Gastrocnemius medialis (tissue), 4 donors: Measurements from ENCODE around the gene UGT1A10.

Experiments
- POLR2A ChIP-seq, 2 donors: fragments of 450-650 bp; IDR thresholded peaks; one replicate each; pipeline ENCODE4 v1.6.1; 2017; ENCODE audit warnings: antibody characterized with exemption in 2 of 2, mild to moderate bottlenecking in 2 of 2, moderate library complexity in 2 of 2
- TF ChIP-seq, protein P1 (sequence below), 5 experiments: fragments of 450-650 bp in 3 of 5; fragments of 200-600 bp in 2 of 5; sonication (generic) in 2 of 5; IDR thresholded peaks in 4 of 5; conservative IDR thresholded peaks in 1 of 5; 1 replicate in 4 of 5; 2 replicates in 1 of 5; pipeline ENCODE4 v1.5.1; 2016 to 2019; ENCODE audit warnings: antibody characterized with exemption in 5 of 5, mild to moderate bottlenecking in 3 of 5, moderate library complexity in 3 of 5

DNA sequence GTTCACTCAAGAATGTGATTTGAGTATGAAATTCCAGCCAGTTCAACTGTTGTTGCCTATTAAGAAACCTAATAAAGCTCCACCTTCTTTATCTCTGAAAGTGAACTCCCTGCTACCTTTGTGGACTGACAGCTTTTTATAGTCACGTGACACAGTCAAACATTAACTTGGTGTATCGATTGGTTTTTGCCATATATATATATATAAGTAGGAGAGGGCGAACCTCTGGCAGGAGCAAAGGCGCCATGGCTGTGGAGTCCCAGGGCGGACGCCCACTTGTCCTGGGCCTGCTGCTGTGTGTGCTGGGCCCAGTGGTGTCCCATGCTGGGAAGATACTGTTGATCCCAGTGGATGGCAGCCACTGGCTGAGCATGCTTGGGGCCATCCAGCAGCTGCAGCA is 123.8 kb downstream of the UGT1A10 start, which contains the start of gene UGT1A1:
- TF ChIP-seq, protein P1, sequence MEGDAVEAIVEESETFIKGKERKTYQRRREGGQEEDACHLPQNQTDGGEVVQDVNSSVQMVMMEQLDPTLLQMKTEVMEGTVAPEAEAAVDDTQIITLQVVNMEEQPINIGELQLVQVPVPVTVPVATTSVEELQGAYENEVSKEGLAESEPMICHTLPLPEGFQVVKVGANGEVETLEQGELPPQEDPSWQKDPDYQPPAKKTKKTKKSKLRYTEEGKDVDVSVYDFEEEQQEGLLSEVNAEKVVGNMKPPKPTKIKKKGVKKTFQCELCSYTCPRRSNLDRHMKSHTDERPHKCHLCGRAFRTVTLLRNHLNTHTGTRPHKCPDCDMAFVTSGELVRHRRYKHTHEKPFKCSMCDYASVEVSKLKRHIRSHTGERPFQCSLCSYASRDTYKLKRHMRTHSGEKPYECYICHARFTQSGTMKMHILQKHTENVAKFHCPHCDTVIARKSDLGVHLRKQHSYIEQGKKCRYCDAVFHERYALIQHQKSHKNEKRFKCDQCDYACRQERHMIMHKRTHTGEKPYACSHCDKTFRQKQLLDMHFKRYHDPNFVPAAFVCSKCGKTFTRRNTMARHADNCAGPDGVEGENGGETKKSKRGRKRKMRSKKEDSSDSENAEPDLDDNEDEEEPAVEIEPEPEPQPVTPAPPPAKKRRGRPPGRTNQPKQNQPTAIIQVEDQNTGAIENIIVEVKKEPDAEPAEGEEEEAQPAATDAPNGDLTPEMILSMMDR (IDR thresholded peaks at IDR 0.05 in 4 of 5, conservative IDR thresholded peaks at IDR 0.05 in 1 of 5): no peak
- no peak for TF ChIP-seq POLR2A (IDR thresholded peaks at IDR 0.05)
